HepG2 (cell line): ENCODE measurements around the gene LGR6. TPM values are rescaled to one million over a fixed set of nuclear protein-coding genes. Genes with fewer than 3 reads are reported as not detected.

Experiments
- ATAC-seq: fragments of 200-7000 bp; cut with Tn5 transposase; 3 replicates; pipeline ENCODE4 v1.9.1; 2020; ENCODE audit warnings: mild to moderate bottlenecking, moderate library complexity
- BruUV-seq: library from RNA; stranded (reverse); fragments of 400-500 nt; replicated peaks from 2 replicates; lab custom pipeline; 2021; lab: Mats Ljungman, UMichigan
- CTCF ChIA-PET: fragments of 300-600 bp; formaldehyde crosslinking; extraction: SDS; loops from one replicate; lab custom pipeline; 2021; ENCODE audit warnings: low total read pairs, inconsistent platforms, low intra/inter-chr PET ratio; lab: Yijun Ruan, JAX
- POLR2A ChIA-PET: fragments of 350-600 bp; sonication (Branson Sonifier 250); formaldehyde crosslinking; loops from one replicate; lab custom pipeline; 2020; ENCODE audit warnings: antibody characterized with exemption, inconsistent platforms; lab: Yijun Ruan, JAX
- DNase-seq: peaks from one replicate; pipeline ENCODE4 v3.0.0-alpha.2; 2015; ENCODE audit warnings: low spot score
- FAIRE-seq: peaks from 3 replicates; lab custom pipeline; 2011; peaks lifted over from hg19 to GRCh38; lab: Jason Lieb, UNC
- H2AFZ ChIP-seq: one replicate; pipeline ENCODE4 v1.6.1; 2011; ENCODE audit warnings: low read length, inconsistent platforms
- H3K27ac ChIP-seq: fragments of 300-600 bp; 3 replicates; pipeline ENCODE4 v1.8.0; 2011; ENCODE audit warnings: mixed run types, mild to moderate bottlenecking, mixed read lengths, low read length, inconsistent platforms; ENCODE audit not compliant: insufficient read depth; ENCODE audit errors: extremely low read length
- H3K27me3 ChIP-seq, 2 experiments: fragments of 200-600 bp in 1 of 2; 2 replicates in 1 of 2; 3 replicates in 1 of 2; pipeline versions ENCODE4 v1.6.0 to v1.8.0; 2011; ENCODE audit warnings: low read length in 2 of 2, mild to moderate bottlenecking in 2 of 2, moderate library complexity in 2 of 2, inconsistent platforms in 1 of 2; ENCODE audit not compliant: insufficient read depth in 2 of 2, control insufficient read depth in 1 of 2
- H3K36me3 ChIP-seq, 2 experiments: fragments of 200-600 bp in 1 of 2; replicated peaks in 1 of 2; 2 replicates in 1 of 2; 3 replicates in 1 of 2; pipeline versions ENCODE4 v1.5.1 to v1.8.0; 2011; ENCODE audit warnings: low read length in 2 of 2, inconsistent platforms in 1 of 2; ENCODE audit not compliant: insufficient read depth in 2 of 2, control insufficient read depth in 1 of 2
- H3K4me1 ChIP-seq: 2 replicates; pipeline ENCODE4 v1.5.1; 2012; ENCODE audit warnings: low read length, inconsistent platforms; ENCODE audit not compliant: insufficient read depth
- H3K4me2 ChIP-seq: 2 replicates; pipeline ENCODE4 v1.6.0; 2011; ENCODE audit warnings: low read depth, low read length, inconsistent platforms
- H3K4me3 ChIP-seq, 3 experiments: fragments of 200-600 bp in 1 of 3; sonication (generic), shearing (Covaris generic) in 1 of 3; replicated peaks in 1 of 3; 2 replicates each; pipeline ENCODE4 v1.5.1; 2011 to 2016; ENCODE audit warnings: low read length in 3 of 3, inconsistent platforms in 2 of 3, low read depth in 2 of 3, mild to moderate bottlenecking in 2 of 3, control low read depth in 1 of 3, mixed read lengths in 1 of 3; ENCODE audit not compliant: insufficient read depth in 1 of 3
- H3K79me2 ChIP-seq: one replicate; pipeline ENCODE4 v1.6.1; 2011; ENCODE audit warnings: low read length, inconsistent platforms; ENCODE audit not compliant: insufficient read depth
- H3K9ac ChIP-seq: 2 replicates; pipeline ENCODE4 v1.6.0; 2011; ENCODE audit warnings: mild to moderate bottlenecking, low read depth, low read length, inconsistent platforms; ENCODE audit not compliant: insufficient read depth
- H3K9me3 ChIP-seq: 2 replicates; pipeline ENCODE4 v1.5.1; 2012; ENCODE audit warnings: mild to moderate bottlenecking, low read length
- H4K20me1 ChIP-seq: 2 replicates; pipeline ENCODE4 v1.6.0; 2011; ENCODE audit warnings: inconsistent platforms, mild to moderate bottlenecking, low read length, moderate library complexity; ENCODE audit not compliant: insufficient read depth
- CHD4 ChIP-seq: fragments of 200-600 bp; sonication (generic); IDR thresholded peaks from 2 replicates; pipeline ENCODE4 v1.7.0; 2017; ENCODE audit warnings: mild to moderate bottlenecking, low read length, borderline replicate concordance
- ETV5 ChIP-seq: IDR thresholded peaks from 2 replicates; pipeline ENCODE4 v1.6.1; 2018; ENCODE audit warnings: missing biosample characterization, missing genetic modification reagents, inconsistent platforms, borderline replicate concordance
- HOXA5 ChIP-seq: sonication (generic); formaldehyde crosslinking; IDR thresholded peaks from 2 replicates; pipeline ENCODE4 v1.4.0; 2020; ENCODE audit warnings: missing genetic modification reagents
- JDP2 ChIP-seq: sonication (generic); formaldehyde crosslinking; IDR thresholded peaks from 2 replicates; pipeline ENCODE4 v1.8.1; 2022; ENCODE audit warnings: missing genetic modification reagents, borderline replicate concordance
- KLF13 ChIP-seq: sonication (generic); formaldehyde crosslinking; IDR thresholded peaks from 2 replicates; pipeline ENCODE4 v1.4.0; 2020; ENCODE audit warnings: mild to moderate bottlenecking, missing genetic modification reagents
- MIXL1 ChIP-seq: IDR thresholded peaks from 2 replicates; pipeline ENCODE4 v1.6.1; 2016
- NPAS2 ChIP-seq: sonication (generic); formaldehyde crosslinking; IDR thresholded peaks from 2 replicates; pipeline ENCODE4 v1.8.0; 2022; ENCODE audit warnings: mild to moderate bottlenecking, missing genetic modification reagents, borderline replicate concordance
- SOX13 ChIP-seq, 3 experiments: fragments of 450-650 bp in 1 of 3; sonication (generic) in 1 of 3; formaldehyde crosslinking in 1 of 3; IDR thresholded peaks in 2 of 3; conservative IDR thresholded peaks in 1 of 3; 2 replicates each; pipeline versions ENCODE4 v1.5.0 to v1.6.1; 2016 to 2020; ENCODE audit warnings: antibody characterized with exemption in 1 of 3, mild to moderate bottlenecking in 1 of 3, missing compliant biosample characterization in 1 of 3, missing genetic modification reagents in 1 of 3, moderate library complexity in 1 of 3
- TBX3 ChIP-seq: fragments of 450-650 bp; IDR thresholded peaks from 2 replicates; pipeline ENCODE4 v1.6.1; 2017; ENCODE audit warnings: antibody characterized with exemption, mild to moderate bottlenecking, inconsistent platforms, borderline replicate concordance
- THYN1 ChIP-seq: sonication (generic); formaldehyde crosslinking; IDR thresholded peaks from 2 replicates; pipeline ENCODE4 v1.8.1; 2023; ENCODE audit warnings: low read depth, mild to moderate bottlenecking, moderate library complexity, missing genetic modification reagents, borderline replicate concordance
- ZBTB21 ChIP-seq: sonication (generic); formaldehyde crosslinking; IDR thresholded peaks from 2 replicates; pipeline ENCODE4 v1.4.0; 2020; ENCODE audit warnings: missing genetic modification reagents
- ZNF562 ChIP-seq: sonication (generic); formaldehyde crosslinking; IDR thresholded peaks from 2 replicates; pipeline ENCODE4 v1.8.0; 2022; ENCODE audit warnings: missing genetic modification reagents, borderline replicate concordance
- ZNF781 ChIP-seq: sonication (generic); formaldehyde crosslinking; IDR thresholded peaks from 2 replicates; pipeline ENCODE4 v1.5.1; 2020; ENCODE audit warnings: borderline replicate concordance, mild to moderate bottlenecking, missing genetic modification reagents; ENCODE audit errors: not compliant biosample characterization
- WGBS: methylation state at CpG from one replicate; pipeline ENCODE4 v1.1.6; 2017; ENCODE audit warnings: low lambda C conversion rate; 5-methylcytosine and 5-hydroxymethylcytosine counted together
- in situ Hi-C: cut with HindIII; loops from 2 replicates; pipeline ENCODE4 v1.10.0; 2017; ENCODE audit warnings: low pct_unique_long_range_greater_than_20kb; ENCODE audit not compliant: extremely low pct_ligation_motif_present
- intact Hi-C: fragments of 100-400 bp; cut with micrococcal nuclease; formaldehyde crosslinking; loops from one replicate; pipeline ENCODE4 v1.10.0; 2022; ENCODE audit not compliant: unreplicated experiment
- polyA plus RNA-seq, 8 experiments: library from polyadenylated mRNA; depleted of rRNA in 3 of 8; stranded (reverse) in 7 of 8; unstranded in 1 of 8; fragments of >200 nt; fragmentation: Illumina TruSeq in 4 of 8; extraction: Trizol in 4 of 8; gene quantifications; 2 replicates each; pipeline versions ENCODE4 v1.2.1 to v1.2.3, GENCODE V29; 2011 to 2016; ENCODE audit warnings: low read depth in 4 of 8, missing spikeins in 1 of 8, mixed read lengths in 1 of 8; ENCODE audit not compliant: insufficient read depth in 1 of 8
- total RNA-seq, 5 experiments: library from RNA; depleted of rRNA; stranded (reverse); fragments of >200 nt; fragmentation: Illumina TruSeq; extraction: Trizol; gene quantifications; 2 replicates each; pipeline ENCODE4 v1.2.3, GENCODE V29; 2016; ENCODE audit warnings: low read depth in 1 of 5

LGR6 gene
- total and polyA plus RNA-seq, 2 of the 13 experiments (the other 11 are each of a cell fraction or from before 2014, with no cell fraction given), result 0.07 TPM; not detected in 1

DNA sequence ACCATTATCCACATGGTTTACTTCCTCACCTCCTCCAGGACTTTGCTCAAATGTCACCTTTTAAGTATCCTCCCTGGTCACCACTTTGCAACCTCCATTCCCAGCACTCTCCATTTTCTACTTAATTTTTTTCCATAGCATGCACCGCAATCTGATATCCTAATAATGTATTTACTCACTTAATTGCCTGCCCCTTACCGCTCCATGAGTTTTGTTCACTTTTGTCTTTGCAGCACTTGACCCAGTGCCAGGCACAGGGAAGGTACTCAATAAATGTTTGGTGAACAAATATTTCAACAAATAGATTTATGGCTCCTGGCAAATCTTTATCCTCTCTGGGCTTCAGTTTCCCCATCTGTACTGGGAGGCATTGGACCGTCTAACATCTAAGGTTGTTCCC is 94.6 kb downstream of the LGR6 start:
- DNase-seq (no peak), FAIRE-seq (no peak), ATAC-seq (no peak)
- no peak overlapping the region for H3K9ac ChIP-seq
- H3K36me3 ChIP-seq, result no peaks in the 10 kb centered on the region
- peaks cover 14% of the 10 kb centered on the region for H3K4me1 ChIP-seq
- no peak overlapping the region for H3K27ac ChIP-seq
- WGBS, result 60% methylated on average over 3 of the region's 3 CpGs
- no peaks in the 10 kb centered on the region for H3K79me2 ChIP-seq
- no peak overlapping the region for H3K4me3 ChIP-seq
- no peaks in the 10 kb centered on the region for H4K20me1 ChIP-seq
- no peak overlapping the region for H2AFZ ChIP-seq
- intact Hi-C loops, result no loop called here
- BruUV-seq, result no TSS peak
- H3K9me3 ChIP-seq, result no peaks in the 10 kb centered on the region
- TF ChIP-seq ZBTB21 (CRISPR knock-in tag) (no peak), ZNF562 (CRISPR knock-in tag) (no peak), SOX13 (IDR thresholded peaks at IDR 0.05) (no peak), SOX13 (CRISPR knock-in tag; conservative IDR thresholded peaks at IDR 0.05 in 1 of 2, IDR thresholded peaks at IDR 0.05 in 1 of 2) (no peak), JDP2 (CRISPR knock-in tag) (no peak), ZNF781 (CRISPR knock-in tag) (no peak), KLF13 (CRISPR knock-in tag) (no peak), ETV5 (CRISPR knock-in tag) (no peak), NPAS2 (no peak), TBX3 (no peak), MIXL1 (CRISPR knock-in tag) (no peak), THYN1 (no peak), HOXA5 (CRISPR knock-in tag) (no peak), CHD4 (no peak)
- CTCF ChIA-PET, result no interaction called here
- POLR2A ChIA-PET, result no interaction called here
- in situ Hi-C loops, result no loop called here
- H3K4me2 ChIP-seq, result no peak overlapping the region
- peaks cover 0 to 2% of the 10 kb centered on the region in 2 experiments; a peak in 1 of 5 replicates for H3K27me3 ChIP-seq
